ENCODE data around the gene ADARB2. TPM values are rescaled to one million over a fixed set of nuclear protein-coding genes. Genes with fewer than 3 reads are reported as not detected.

ADARB2 gene
- total RNA-seq, 2 donors from 2014 or later, result 1.1 to 1.8 TPM

DNA sequence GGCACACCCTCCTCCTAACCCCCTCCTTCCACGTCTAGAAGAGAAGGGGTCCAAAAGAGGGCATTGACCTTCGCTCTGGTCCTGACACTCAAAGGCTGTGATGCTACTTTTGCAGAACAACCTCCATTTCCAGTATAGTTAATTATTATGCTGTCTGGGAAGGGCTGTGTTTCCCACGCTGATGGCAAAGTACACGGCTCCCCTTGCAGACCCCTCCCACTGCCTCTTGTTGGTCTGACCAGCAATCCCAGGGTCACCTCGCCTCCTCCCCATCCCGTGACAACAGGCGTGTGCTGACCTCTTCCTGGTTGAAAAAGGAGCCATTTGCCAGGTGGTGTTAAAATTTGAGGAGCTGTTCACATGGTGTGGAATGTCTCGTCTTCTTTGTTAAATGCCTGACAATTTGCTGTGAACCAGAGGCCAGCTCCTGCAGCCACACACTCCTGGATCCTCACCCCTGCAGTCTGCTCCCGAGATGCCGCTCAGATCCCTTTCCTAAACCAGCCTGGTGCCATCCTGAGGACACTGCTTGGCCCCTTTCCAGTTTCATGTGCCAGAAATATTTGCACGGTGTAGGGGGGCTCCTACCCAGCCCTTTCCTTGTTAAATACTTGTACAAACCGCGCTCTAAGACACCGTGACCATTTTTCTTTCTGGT, 359.5 kb downstream of the ADARB2 start:
- no peak for TF ChIP-seq CTCF (conservative IDR thresholded peaks at IDR 0.05)
- Mint-ChIP-seq H3K4me3 (no peak overlapping the region), H3K4me1 (peaks cover 21% of the 10 kb centered on the region), H3K27me3 (ENCODE audit: insufficient read depth) (peaks cover 4% of the 10 kb centered on the region), H3K9me3 (no peaks in the 10 kb centered on the region), H3K36me3 (ENCODE audit: low read depth) (no peaks in the 10 kb centered on the region), H3K27ac (no peak overlapping the region)
- no peaks in the 10 kb centered on the region for H3K9me3 ChIP-seq (ENCODE audit: control insufficient read depth, low read length)
- H3K36me3 ChIP-seq (ENCODE audit: control insufficient read depth, insufficient read depth, low read length), result no peaks in the 10 kb centered on the region
- H3K9ac ChIP-seq (ENCODE audit: extremely low read depth, low read length, poor library complexity, severe bottlenecking), result no peak overlapping the region
- peaks cover 4% of the 10 kb centered on the region for H3K4me1 ChIP-seq (ENCODE audit: control insufficient read depth, insufficient read depth, low read length)
- no peaks in the 10 kb centered on the region for H3K27me3 ChIP-seq (ENCODE audit: control insufficient read depth, insufficient read depth, low read length, poor library complexity, severe bottlenecking)
- peak; percentile 71 for DNase-seq
- WGBS, 2 experiments (ENCODE audit: insufficient coverage in 1 of 2, insufficient read length in 1 of 2), result 86 to 91% methylated on average over 10 to 14 of the region's 14 CpGs
- H3K27ac ChIP-seq (ENCODE audit: low read depth, low read length), result no peak overlapping the region
- no peak overlapping the region for H3K4me3 ChIP-seq (ENCODE audit: low read length)

DNA sequence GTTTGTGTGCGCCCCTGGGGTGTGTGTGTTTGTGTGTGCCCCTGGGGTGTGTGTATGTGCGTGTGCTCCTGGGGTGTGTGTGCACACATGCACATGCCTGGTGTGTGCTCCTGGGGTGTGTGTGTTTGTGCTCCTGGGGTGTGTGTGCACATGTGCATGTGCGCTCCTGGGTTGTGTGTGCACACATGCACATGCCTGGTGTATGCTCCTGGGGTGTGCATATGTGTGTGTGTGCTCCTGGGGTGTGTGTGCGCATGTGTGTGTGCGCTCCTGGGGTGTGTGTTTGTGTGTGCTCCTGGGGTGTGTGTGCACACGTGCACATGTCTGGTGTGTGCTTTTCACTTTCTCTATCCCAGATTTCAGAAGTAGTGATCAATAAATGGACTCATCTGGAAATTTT, 360.1 kb downstream of the ADARB2 start:
- no peak overlapping the region for H3K9ac ChIP-seq (ENCODE audit: extremely low read depth, low read length, poor library complexity, severe bottlenecking)
- Mint-ChIP-seq H3K27ac (no peak overlapping the region), H3K27me3 (ENCODE audit: insufficient read depth) (peaks cover 4% of the 10 kb centered on the region), H3K9me3 (no peaks in the 10 kb centered on the region), H3K36me3 (ENCODE audit: low read depth) (no peaks in the 10 kb centered on the region), H3K4me1 (peaks cover 21% of the 10 kb centered on the region), H3K4me3 (no peak overlapping the region)
- peaks cover 4% of the 10 kb centered on the region for H3K4me1 ChIP-seq (ENCODE audit: control insufficient read depth, insufficient read depth, low read length)
- no peaks in the 10 kb centered on the region for H3K9me3 ChIP-seq (ENCODE audit: control insufficient read depth, low read length)
- WGBS, 2 experiments (ENCODE audit: insufficient coverage in 1 of 2, insufficient read length in 1 of 2), result 90 to 100% methylated on average over 3 to 6 of the region's 6 CpGs
- no peak for DNase-seq
- H3K4me3 ChIP-seq (ENCODE audit: low read length), result no peak overlapping the region
- no peak for TF ChIP-seq CTCF (conservative IDR thresholded peaks at IDR 0.05)
- no peaks in the 10 kb centered on the region for H3K27me3 ChIP-seq (ENCODE audit: control insufficient read depth, insufficient read depth, low read length, poor library complexity, severe bottlenecking)
- no peak overlapping the region for H3K27ac ChIP-seq (ENCODE audit: low read depth, low read length)
- no peaks in the 10 kb centered on the region for H3K36me3 ChIP-seq (ENCODE audit: control insufficient read depth, insufficient read depth, low read length)

- Histone ChIP-seq H3K9ac (ENCODE audit: extremely low read depth, low read length, poor library complexity, severe bottlenecking) (no peak overlapping the region), H3K9me3 (ENCODE audit: control insufficient read depth, low read length) (no peaks in the 10 kb centered on the region), H3K27ac (ENCODE audit: low read depth, low read length) (no peak overlapping the region), H3K36me3 (ENCODE audit: control insufficient read depth, insufficient read depth, low read length) (no peaks in the 10 kb centered on the region), H3K27me3 (ENCODE audit: control insufficient read depth, insufficient read depth, low read length, poor library complexity, severe bottlenecking) (no peaks in the 10 kb centered on the region), H3K4me1 (ENCODE audit: control insufficient read depth, insufficient read depth, low read length) (peaks cover 1% of the 10 kb centered on the region), H3K4me3 (ENCODE audit: low read length) (no peak overlapping the region)
- H3K9me3 Mint-ChIP-seq, result no peaks in the 10 kb centered on the region
- no peak overlapping the region for H3K4me3 Mint-ChIP-seq
- peaks cover 4% of the 10 kb centered on the region for H3K27me3 Mint-ChIP-seq (ENCODE audit: insufficient read depth)
- WGBS, 2 experiments (ENCODE audit: insufficient coverage in 1 of 2, insufficient read length in 1 of 2), result 92 to 96% methylated on average over 5 to 11 of the region's 11 CpGs
- no peaks in the 10 kb centered on the region for H3K36me3 Mint-ChIP-seq (ENCODE audit: low read depth)
- DNase-seq, result peak; percentile 52
- no peak overlapping the region for H3K27ac Mint-ChIP-seq
- TF ChIP-seq CTCF (conservative IDR thresholded peaks at IDR 0.05), result no peak
- peaks cover 19% of the 10 kb centered on the region for H3K4me1 Mint-ChIP-seq
Observed at GRCh38 chr10:1376384-1376945, 360.9 kb downstream of the ADARB2 start.
